Left ventricle myocardium inferior (tissue), 1 donor: ENCODE data around the gene RAB11FIP4. TPM values are rescaled to one million over a fixed set of nuclear protein-coding genes. Genes with fewer than 3 reads are reported as not detected.

ENCODE experiments used
- DNase-seq: peaks from one replicate; pipeline ENCODE4 v3.0.0-alpha.2; 2020
- H3K27ac ChIP-seq: fragments of 200-600 bp; replicated peaks from 2 replicates; pipeline ENCODE4 v1.8.0; 2021
- H3K27me3 ChIP-seq: fragments of 200-600 bp; 2 replicates; pipeline ENCODE4 v1.8.0; 2021; ENCODE audit warnings: low read depth
- H3K36me3 ChIP-seq: fragments of 200-600 bp; 2 replicates; pipeline ENCODE4 v1.8.0; 2021
- H3K4me1 ChIP-seq: fragments of 200-600 bp; 2 replicates; pipeline ENCODE4 v1.8.0; 2021
- H3K4me3 ChIP-seq: fragments of 200-600 bp; 2 replicates; pipeline ENCODE4 v1.8.0; 2021; ENCODE audit warnings: mild to moderate bottlenecking, moderate library complexity
- H3K9me3 ChIP-seq: fragments of 200-600 bp; replicated peaks from 2 replicates; pipeline ENCODE4 v1.8.0; 2021
- CTCF ChIP-seq: fragments of 200-600 bp; IDR thresholded peaks from 2 replicates; pipeline ENCODE4 v1.8.0; 2021; ENCODE audit warnings: antibody characterized with exemption, mild to moderate bottlenecking, borderline replicate concordance
- intact Hi-C: fragments of 100-400 bp; cut with micrococcal nuclease; formaldehyde crosslinking; loops from one replicate; pipeline ENCODE4 v1.11.0; 2022
- total RNA-seq: library from RNA; stranded (reverse); fragmentation: NEBNext Ultra II Directional; extraction: Animal tissue kit (Norgen Biotek cat#: 25700); gene quantifications from one replicate; pipeline ENCODE4 v1.2.1, GENCODE V29; 2021
- donor health status: DM: no; HTN: yes; CAD: no; lungs with severe emphysema.

Gene RAB11FIP4
- total RNA-seq, 1 donor from 2014 or later, result 8.3 TPM

GRCh38 chr17:31398381-31399311, 7.2 kb downstream of the RAB11FIP4 start:
- Histone ChIP-seq H3K4me1 (no peaks in the 10 kb centered on the region), H3K4me3 (no peak overlapping the region), H3K27ac (no peak overlapping the region), H3K9me3 (no peaks in the 10 kb centered on the region), H3K36me3 (no peaks in the 10 kb centered on the region), H3K27me3 (peaks cover 67% of the 10 kb centered on the region)
- TF ChIP-seq CTCF, result no peak
- no peak for DNase-seq
- intact Hi-C loops, result no loop called here

GRCh38 chr17:31400481-31400950, 9.0 kb downstream of the RAB11FIP4 start:
- intact Hi-C loops, result no loop called here
- no peak for DNase-seq
- TF ChIP-seq CTCF, result no peak
- Histone ChIP-seq H3K9me3 (no peaks in the 10 kb centered on the region), H3K36me3 (no peaks in the 10 kb centered on the region), H3K4me1 (no peaks in the 10 kb centered on the region), H3K27me3 (peaks cover 52% of the 10 kb centered on the region), H3K27ac (no peak overlapping the region), H3K4me3 (no peak overlapping the region)

GRCh38 chr17:31401456-31402254, 10.2 kb downstream of the RAB11FIP4 start:
- no peaks in the 10 kb centered on the region for H3K4me1 ChIP-seq
- H3K27me3 ChIP-seq, result peaks cover 42% of the 10 kb centered on the region
- H3K9me3 ChIP-seq, result no peaks in the 10 kb centered on the region
- intact Hi-C loops, result no loop called here
- no peaks in the 10 kb centered on the region for H3K36me3 ChIP-seq
- H3K27ac ChIP-seq, result no peak overlapping the region
- DNase-seq, result no peak
- TF ChIP-seq CTCF, result no peak
- no peak overlapping the region for H3K4me3 ChIP-seq

- no peak for DNase-seq
- TF ChIP-seq CTCF, result no peak
- intact Hi-C loops, result no loop called here
- Histone ChIP-seq H3K36me3 (no peaks in the 10 kb centered on the region), H3K4me1 (no peaks in the 10 kb centered on the region), H3K27me3 (peaks cover 33% of the 10 kb centered on the region), H3K4me3 (no peak overlapping the region), H3K27ac (no peak overlapping the region), H3K9me3 (no peaks in the 10 kb centered on the region)
These were observed 12.8 kb downstream of the RAB11FIP4 start for GRCh38 chr17:31404028-31404949.
